ENCODE measurements around the gene PPP3R1.

DNA sequence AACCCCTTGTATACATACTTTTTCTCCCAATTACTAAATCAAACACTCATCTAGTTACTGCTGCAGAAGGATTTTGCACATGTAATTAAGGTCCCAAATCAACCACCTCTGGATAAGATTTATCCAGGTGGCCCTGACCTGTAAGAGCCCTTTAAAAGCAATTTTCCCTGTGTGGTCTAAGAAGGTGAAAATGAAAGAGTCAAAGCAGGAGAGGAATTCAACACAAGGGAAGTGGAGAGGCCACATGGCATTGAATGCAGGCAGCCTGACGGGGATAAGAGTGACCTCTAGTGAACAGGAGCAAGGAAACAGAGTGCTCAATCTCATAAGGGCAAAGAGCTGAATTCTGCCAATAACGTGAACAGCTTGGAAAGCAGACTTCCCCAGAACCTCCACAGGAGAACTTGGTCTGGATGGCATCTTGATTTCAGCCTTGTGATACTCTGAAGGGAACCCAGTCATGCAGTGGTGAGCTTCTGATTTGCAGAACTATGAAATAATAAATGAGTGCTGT is 27.2 kb downstream of the PPP3R1 start:
- TF ChIP-seq, protein P1, sequence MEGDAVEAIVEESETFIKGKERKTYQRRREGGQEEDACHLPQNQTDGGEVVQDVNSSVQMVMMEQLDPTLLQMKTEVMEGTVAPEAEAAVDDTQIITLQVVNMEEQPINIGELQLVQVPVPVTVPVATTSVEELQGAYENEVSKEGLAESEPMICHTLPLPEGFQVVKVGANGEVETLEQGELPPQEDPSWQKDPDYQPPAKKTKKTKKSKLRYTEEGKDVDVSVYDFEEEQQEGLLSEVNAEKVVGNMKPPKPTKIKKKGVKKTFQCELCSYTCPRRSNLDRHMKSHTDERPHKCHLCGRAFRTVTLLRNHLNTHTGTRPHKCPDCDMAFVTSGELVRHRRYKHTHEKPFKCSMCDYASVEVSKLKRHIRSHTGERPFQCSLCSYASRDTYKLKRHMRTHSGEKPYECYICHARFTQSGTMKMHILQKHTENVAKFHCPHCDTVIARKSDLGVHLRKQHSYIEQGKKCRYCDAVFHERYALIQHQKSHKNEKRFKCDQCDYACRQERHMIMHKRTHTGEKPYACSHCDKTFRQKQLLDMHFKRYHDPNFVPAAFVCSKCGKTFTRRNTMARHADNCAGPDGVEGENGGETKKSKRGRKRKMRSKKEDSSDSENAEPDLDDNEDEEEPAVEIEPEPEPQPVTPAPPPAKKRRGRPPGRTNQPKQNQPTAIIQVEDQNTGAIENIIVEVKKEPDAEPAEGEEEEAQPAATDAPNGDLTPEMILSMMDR (optimal IDR thresholded peaks at IDR 0.05 in 1 of 3, IDR thresholded peaks at IDR 0.05 in 1 of 3, conservative IDR thresholded peaks at IDR 0.05 in 1 of 3; ENCODE audit: extremely low read depth in 1 of 3, insufficient read depth in 2 of 3, low read length in 3 of 3) = peak; percentile 31 to 78 (median 36)
- no peak for TF ChIP-seq EZH2 (IDR thresholded peaks at IDR 0.05; ENCODE audit: low read length)

Data from keratinocyte (primary cell).